Nephron progenitor cell (in vitro differentiated cells): ENCODE measurements around the gene TP53AIP1.
"Not testable (repeated sequence)": the region's sequence is repeated elsewhere in the genome, so short reads cannot be mapped to it uniquely, and the experiment has no call there.

ENCODE experiments used
- DNase-seq: peaks from one replicate; pipeline ENCODE4 v3.0.0; 2021
- H3K27ac Mint-ChIP-seq: 2 replicates; pipeline ENCODE4 v1.8.0; 2021; ENCODE audit warnings: mild to moderate bottlenecking, moderate library complexity, mixed read lengths
- H3K27me3 Mint-ChIP-seq: 2 replicates; pipeline ENCODE4 v1.8.0; 2021; ENCODE audit warnings: mild to moderate bottlenecking, low read depth, mixed read lengths; ENCODE audit not compliant: poor library complexity
- H3K36me3 Mint-ChIP-seq: 2 replicates; pipeline ENCODE4 v1.8.0; 2021; ENCODE audit warnings: low read depth, mixed read lengths
- H3K4me1 Mint-ChIP-seq: 2 replicates; pipeline ENCODE4 v1.8.0; 2021; ENCODE audit warnings: mixed read lengths
- H3K4me3 Mint-ChIP-seq: 2 replicates; pipeline ENCODE4 v1.8.0; 2021; ENCODE audit warnings: mild to moderate bottlenecking, moderate library complexity, mixed read lengths
- H3K9me3 Mint-ChIP-seq: 2 replicates; pipeline ENCODE4 v1.8.0; 2021; ENCODE audit warnings: mild to moderate bottlenecking, moderate library complexity, mixed read lengths
- CTCF ChIP-seq: fragments of 200-600 bp; sonication (generic); IDR thresholded peaks from 2 replicates; pipeline ENCODE4 v1.5.0; 2021; ENCODE audit warnings: antibody characterized with exemption

The TP53AIP1 gene

GRCh38 chr11:128924510-128925249 is 18.0 kb downstream of the TP53AIP1 start:
- Mint-ChIP-seq H3K36me3 (no peaks in the 10 kb centered on the region), H3K4me1 (peaks cover 82% of the 10 kb centered on the region), H3K27me3 (peaks cover 44% of the 10 kb centered on the region), H3K27ac (peak overlapping the region; percentile 95), H3K4me3 (no peak overlapping the region), H3K9me3 (peaks cover 10% of the 10 kb centered on the region)
- DNase-seq = peak; percentile 49
- TF ChIP-seq CTCF = no peak

- Mint-ChIP-seq H3K4me3 (no peak overlapping the region), H3K27ac (peak overlapping the region; percentile 95), H3K9me3 (peaks cover 10% of the 10 kb centered on the region), H3K36me3 (no peaks in the 10 kb centered on the region), H3K27me3 (peaks cover 38% of the 10 kb centered on the region), H3K4me1 (peaks cover 81% of the 10 kb centered on the region)
- DNase-seq = peak; percentile 29
- TF ChIP-seq CTCF = no peak
These were observed 18.6 kb downstream of the TP53AIP1 start for GRCh38 chr11:128924104-128924503.

- H3K4me1 Mint-ChIP-seq = peaks cover 79% of the 10 kb centered on the region
- H3K9me3 Mint-ChIP-seq = peaks cover 10% of the 10 kb centered on the region
- H3K27me3 Mint-ChIP-seq = peaks cover 23% of the 10 kb centered on the region
- no peaks in the 10 kb centered on the region for H3K36me3 Mint-ChIP-seq
- TF ChIP-seq CTCF = no peak
- no peak for DNase-seq
- no peak overlapping the region for H3K27ac Mint-ChIP-seq
- no peak overlapping the region for H3K4me3 Mint-ChIP-seq
These were observed 20.9 kb downstream of the TP53AIP1 start for GRCh38 chr11:128921793-128922192.

- Mint-ChIP-seq H3K9me3 (peaks cover 10% of the 10 kb centered on the region), H3K36me3 (no peaks in the 10 kb centered on the region), H3K27me3 (peaks cover 15% of the 10 kb centered on the region), H3K4me3 (no peak overlapping the region), H3K27ac (no peak overlapping the region), H3K4me1 (peaks cover 75% of the 10 kb centered on the region)
- no peak for TF ChIP-seq CTCF
- DNase-seq = no peak
These were observed 22.0 kb downstream of the TP53AIP1 start for GRCh38 chr11:128920666-128921065.

GRCh38 chr11:128919635-128920034 is 23.0 kb downstream of the TP53AIP1 start:
- H3K36me3 Mint-ChIP-seq, H3K27ac Mint-ChIP-seq, DNase-seq, H3K9me3 Mint-ChIP-seq, H3K4me3 Mint-ChIP-seq: not testable (repeated sequence)
- H3K27me3 Mint-ChIP-seq = peaks cover 14% of the 10 kb centered on the region
- peaks cover 75% of the 10 kb centered on the region for H3K4me1 Mint-ChIP-seq

GRCh38 chr11:128919216-128919615 is 23.5 kb downstream of the TP53AIP1 start:
- Mint-ChIP-seq H3K4me1 (peaks cover 74% of the 10 kb centered on the region), H3K9me3 (peaks cover 10% of the 10 kb centered on the region), H3K36me3 (no peaks in the 10 kb centered on the region), H3K27ac (no peak overlapping the region), H3K4me3 (no peak overlapping the region), H3K27me3 (peaks cover 11% of the 10 kb centered on the region)
- TF ChIP-seq CTCF = no peak
- no peak for DNase-seq
